Measurements from ENCODE around the gene ARHGDIB. TPM values are rescaled to one million over a fixed set of nuclear protein-coding genes. Genes with fewer than 3 reads are reported as not detected.

ARHGDIB gene
- total and polyA plus RNA-seq, 7 donors, result 23.9 to 44.0 (median 32.4) TPM

- Histone ChIP-seq H3K4me3 (no peak overlapping the region), H3K36me3 (ENCODE audit: insufficient read depth in 1 of 2, low read depth in 1 of 2) (no peaks in the 10 kb centered on the region), H3K27ac (no peak overlapping the region), H3K9me3 (no peaks in the 10 kb centered on the region), H3K27me3 (ENCODE audit: insufficient read depth in 3 of 3, low read length in 2 of 3) (no peaks in the 10 kb centered on the region), H3K4me1 (no peaks in the 10 kb centered on the region)
- 91 to 95% (median 94%) methylated on average over 7 of the region's 7 CpGs for WGBS, 3 donors
- TF ChIP-seq CTCF (IDR thresholded peaks at IDR 0.05), result no peak
- intact Hi-C loops (cut with DNase I), result no loop called here
- no peak for DNase-seq
- ATAC-seq, result no peak
These were observed 29.4 kb downstream of the ARHGDIB start for GRCh38 chr12:14931791-14932560.

GRCh38 chr12:14931359-14931758 is 30.0 kb downstream of the ARHGDIB start:
- WGBS, 3 donors, result 49 to 66% (median 49%) methylated on average over 4 of the region's 4 CpGs
- intact Hi-C loops (cut with DNase I), result no loop called here
- H3K27ac ChIP-seq, result no peak overlapping the region

GRCh38 chr12:14930299-14930698 is 31.1 kb downstream of the ARHGDIB start:
- H3K27ac ChIP-seq, result no peak overlapping the region

More at GRCh38 chr12:14931359-14931758, 30.0 kb downstream of the ARHGDIB start:
- Histone ChIP-seq H3K4me1 (no peaks in the 10 kb centered on the region), H3K4me3 (no peak overlapping the region), H3K36me3 (ENCODE audit: insufficient read depth in 1 of 2, low read depth in 1 of 2) (no peaks in the 10 kb centered on the region), H3K9me3 (no peaks in the 10 kb centered on the region), H3K27me3 (ENCODE audit: insufficient read depth in 3 of 3, low read length in 2 of 3) (no peaks in the 10 kb centered on the region)
- no peak for TF ChIP-seq CTCF (IDR thresholded peaks at IDR 0.05)
- no peak for DNase-seq
- ATAC-seq, result no peak

GRCh38 chr12:14928931-14929330 is 32.5 kb downstream of the ARHGDIB start:
- Histone ChIP-seq H3K36me3 (ENCODE audit: insufficient read depth in 1 of 2, low read depth in 1 of 2) (no peaks in the 10 kb centered on the region), H3K27ac (no peak overlapping the region), H3K9me3 (no peaks in the 10 kb centered on the region), H3K4me1 (no peaks in the 10 kb centered on the region), H3K4me3 (no peak overlapping the region), H3K27me3 (ENCODE audit: insufficient read depth in 3 of 3, low read length in 2 of 3) (no peaks in the 10 kb centered on the region)
- TF ChIP-seq CTCF (IDR thresholded peaks at IDR 0.05), result no peak
- intact Hi-C loops (cut with DNase I), result loop anchor here in 1 of 2 donors (10.0 kb wide), 1 partner anchor 864 kb away; no protein-coding TSS in a partner anchor
- ATAC-seq (no peak), DNase-seq (no peak)
- WGBS, 3 donors, result 19 to 27% (median 24%) methylated on average over 4 of the region's 4 CpGs

More at GRCh38 chr12:14930299-14930698, 31.1 kb downstream of the ARHGDIB start:
- ATAC-seq (no peak), DNase-seq (no peak)
- Histone ChIP-seq H3K4me1 (no peaks in the 10 kb centered on the region), H3K9me3 (no peaks in the 10 kb centered on the region), H3K27me3 (ENCODE audit: insufficient read depth in 3 of 3, low read length in 2 of 3) (no peaks in the 10 kb centered on the region), H3K4me3 (no peak overlapping the region), H3K36me3 (ENCODE audit: insufficient read depth in 1 of 2, low read depth in 1 of 2) (no peaks in the 10 kb centered on the region)
- no peak for TF ChIP-seq CTCF (IDR thresholded peaks at IDR 0.05)
- intact Hi-C loops (cut with DNase I), result no loop called here
